ENCODE data around the gene SEMA4C. TPM values are rescaled to one million over a fixed set of nuclear protein-coding genes. Genes with fewer than 3 reads are reported as not detected.
"Not testable (repeated sequence)": the region's sequence is repeated elsewhere in the genome, so short reads cannot be mapped to it uniquely, and the experiment has no call there.

Gene SEMA4C
- total RNA-seq, 4 donors from 2014 or later, result 3.6 to 23.9 (median 17.4) TPM

GRCh38 chr2:96863575-96864342, 6.1 kb downstream of the SEMA4C start:
- Histone ChIP-seq H3K36me3 (peaks cover 0 to 23% (median 6%) of the 10 kb centered on the region in 4 donors), H3K4me1 (peaks cover 18 to 54% (median 48%) of the 10 kb centered on the region in 4 donors), H3K27ac (peak overlapping the region in 1 of 4 donors; percentile 100), H3K27me3 (no peaks in the 10 kb centered on the region), H3K4me3 (no peak overlapping the region), H3K9me3 (no peaks in the 10 kb centered on the region)
- no peak for DNase-seq
- 88% methylated on average over 19 of the region's 19 CpGs; no CpG with 5 or more reads in 1 of the 2 donors for WGBS, 2 donors (ENCODE audit: low coverage in 1 of 2)
- in situ Hi-C loops (cut with MboI; ENCODE audit: low pct_ligation_motif_present in 1 of 4, low pct_unique_long_range_greater_than_20kb in 1 of 4, low sequenced_read_pairs in 3 of 4), result no loop called here
- intact Hi-C loops (cut with DNase I; ENCODE audit: low total_unique reads), result no loop called here
- TF ChIP-seq POLR2AphosphoS5 (IDR thresholded peaks at IDR 0.05), result no peak
- TF ChIP-seq EP300 (IDR thresholded peaks at IDR 0.05; ENCODE audit: low read depth), result no peak
- TF ChIP-seq POLR2A (IDR thresholded peaks at IDR 0.05), result no peak
- TF ChIP-seq CTCF (IDR thresholded peaks at IDR 0.05), result no peak

GRCh38 chr2:96863056-96863455, 6.8 kb downstream of the SEMA4C start:
- H3K4me3 ChIP-seq; DNase-seq; in situ Hi-C loops (cut with MboI; ENCODE audit: low pct_ligation_motif_present in 1 of 4, low pct_unique_long_range_greater_than_20kb in 1 of 4, low sequenced_read_pairs in 3 of 4); H3K27me3 ChIP-seq; intact Hi-C loops (cut with DNase I; ENCODE audit: low total_unique reads); H3K9me3 ChIP-seq: not testable (repeated sequence)
- Histone ChIP-seq H3K36me3 (peaks cover 0 to 23% (median 6%) of the 10 kb centered on the region in 4 donors), H3K4me1 (peaks cover 21 to 56% (median 49%) of the 10 kb centered on the region in 4 donors), H3K27ac (peak overlapping the region in 1 of 4 donors; percentile 100)
- 87 to 100% methylated on average over 1 to 4 of the region's 4 CpGs for WGBS, 2 donors (ENCODE audit: low coverage in 1 of 2)

DNA sequence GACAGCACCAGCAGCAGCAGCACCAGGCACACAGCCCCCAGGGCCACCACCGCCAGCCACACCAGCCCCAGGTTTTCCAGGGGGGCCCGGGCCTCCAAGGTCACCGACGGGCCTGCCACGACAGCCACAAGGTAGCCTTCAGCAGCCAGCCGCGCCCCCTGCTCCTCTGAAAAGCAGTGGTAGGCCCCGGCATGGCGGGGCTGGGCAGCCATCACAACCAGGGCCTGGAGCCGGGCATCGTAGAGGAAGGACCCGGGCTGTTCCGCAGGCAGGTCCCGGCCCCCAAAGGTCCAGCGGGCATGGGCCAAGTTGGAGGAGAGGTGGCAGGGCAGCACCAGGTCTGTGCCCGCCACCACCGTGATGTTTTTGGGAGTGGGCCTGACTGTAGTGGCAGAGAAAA, 8.8 kb downstream of the SEMA4C start:
- Histone ChIP-seq H3K9me3 (no peaks in the 10 kb centered on the region), H3K36me3 (peaks cover 0 to 23% (median 6%) of the 10 kb centered on the region in 4 donors), H3K27me3 (no peaks in the 10 kb centered on the region), H3K4me3 (no peak overlapping the region), H3K27ac (peak overlapping the region in 1 of 4 donors; percentile 91), H3K4me1 (peaks cover 10 to 49% (median 40%) of the 10 kb centered on the region in 4 donors)
- TF ChIP-seq CTCF (IDR thresholded peaks at IDR 0.05) (no peak), POLR2A (IDR thresholded peaks at IDR 0.05) (no peak), EP300 (IDR thresholded peaks at IDR 0.05; ENCODE audit: low read depth) (no peak), POLR2AphosphoS5 (IDR thresholded peaks at IDR 0.05) (no peak)
- intact Hi-C loops (cut with DNase I; ENCODE audit: low total_unique reads), result no loop called here
- 83% methylated on average over 13 of the region's 17 CpGs; no CpG with 5 or more reads in 1 of the 2 donors for WGBS, 2 donors (ENCODE audit: low coverage in 1 of 2)
- in situ Hi-C loops (cut with MboI; ENCODE audit: low pct_ligation_motif_present in 1 of 4, low pct_unique_long_range_greater_than_20kb in 1 of 4, low sequenced_read_pairs in 3 of 4), result no loop called here
- DNase-seq, result no peak

DNA sequence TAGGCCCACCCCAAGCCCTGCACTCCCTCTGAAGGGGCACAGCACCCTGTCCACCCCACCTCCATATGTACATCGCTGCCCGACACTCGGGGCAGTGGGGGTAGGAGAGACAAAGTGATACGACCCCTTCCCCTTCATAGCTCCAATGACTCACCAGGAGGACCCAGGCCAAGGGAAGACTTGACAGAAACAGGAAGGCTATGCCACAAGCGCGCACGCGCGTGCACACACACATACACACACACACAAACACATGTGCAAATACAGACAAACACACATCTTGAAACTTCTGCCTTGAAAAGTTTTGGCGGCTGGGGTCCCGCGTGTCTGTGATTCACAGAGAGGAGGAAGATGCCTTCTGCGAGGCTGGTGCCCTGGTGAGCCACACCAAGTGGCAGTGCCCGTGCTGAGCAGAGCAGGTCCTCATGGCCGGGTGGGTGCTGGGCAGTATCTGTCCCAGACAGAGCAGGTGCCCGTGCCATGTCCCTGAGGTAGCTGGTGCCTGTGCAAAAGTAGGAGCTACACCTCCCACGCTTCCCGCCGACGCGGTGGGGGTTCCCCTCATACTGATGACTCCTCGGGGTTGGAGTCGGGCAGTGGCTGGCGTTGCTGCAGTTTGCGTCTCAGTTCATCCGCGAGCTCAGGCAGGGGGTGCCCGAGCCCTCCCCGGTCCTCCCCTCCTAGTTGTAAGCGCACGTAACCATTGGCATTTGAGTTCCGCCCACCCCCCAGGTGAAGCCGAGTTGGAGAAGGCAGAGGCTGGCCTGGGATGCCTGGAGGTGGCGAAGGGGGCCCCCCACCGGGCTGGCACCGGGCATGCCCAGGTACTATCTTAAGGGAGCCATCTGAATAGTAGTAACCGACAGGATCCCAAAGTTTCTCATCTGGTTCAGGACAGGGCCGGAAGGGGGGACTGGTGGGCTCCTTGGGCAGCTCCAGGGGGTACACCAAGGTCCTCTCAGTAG, 9.5 kb downstream of the SEMA4C start:
- intact Hi-C loops (cut with DNase I; ENCODE audit: low total_unique reads) (no loop called here), in situ Hi-C loops (cut with MboI; ENCODE audit: low pct_ligation_motif_present in 1 of 4, low pct_unique_long_range_greater_than_20kb in 1 of 4, low sequenced_read_pairs in 3 of 4) (no loop called here)
- H3K27ac ChIP-seq, result peak overlapping the region; percentile 80 to 91 (median 90)
- TF ChIP-seq POLR2AphosphoS5 (IDR thresholded peaks at IDR 0.05) (no peak), POLR2A (IDR thresholded peaks at IDR 0.05) (no peak), CTCF (IDR thresholded peaks at IDR 0.05) (no peak), EP300 (IDR thresholded peaks at IDR 0.05; ENCODE audit: low read depth) (no peak)
- 78% methylated on average over 37 of the region's 38 CpGs; no CpG with 5 or more reads in 1 of the 2 donors for WGBS, 2 donors (ENCODE audit: low coverage in 1 of 2)
- H3K4me3 ChIP-seq, result no peak overlapping the region
- DNase-seq, result no peak
- no peaks in the 10 kb centered on the region for H3K9me3 ChIP-seq
- no peaks in the 10 kb centered on the region for H3K27me3 ChIP-seq
- H3K4me1 ChIP-seq, result peaks cover 10 to 48% (median 39%) of the 10 kb centered on the region in 4 donors
- H3K36me3 ChIP-seq, result peaks cover 0 to 22% (median 6%) of the 10 kb centered on the region in 4 donors

Data from transverse colon (tissue), 4 donors.